Keratinocyte (primary cell): ENCODE results near the gene TPPP3.

Experiments
- CTCF ChIP-seq, 3 experiments: IDR thresholded peaks in 1 of 3; conservative IDR thresholded peaks in 1 of 3; optimal IDR thresholded peaks in 1 of 3; 2 replicates in 2 of 3; 3 replicates in 1 of 3; pipeline versions ENCODE3 to v1.5.1; 2011; ENCODE audit warnings: low read length in 3 of 3, mild to moderate bottlenecking in 3 of 3, moderate library complexity in 2 of 3, control low read depth in 1 of 3, inconsistent platforms in 1 of 3; ENCODE audit not compliant: insufficient read depth in 2 of 3; ENCODE audit errors: extremely low read depth in 1 of 3
- EZH2 ChIP-seq: IDR thresholded peaks from one replicate; pipeline ENCODE4 v1.6.1; 2012; ENCODE audit warnings: inconsistent platforms, mild to moderate bottlenecking, low read length, moderate library complexity

- peak in 2 of 3 experiments; percentile 29 to 34 for TF ChIP-seq CTCF (optimal IDR thresholded peaks at IDR 0.05 in 1 of 3, IDR thresholded peaks at IDR 0.05 in 1 of 3, conservative IDR thresholded peaks at IDR 0.05 in 1 of 3; ENCODE audit: extremely low read depth in 1 of 3, insufficient read depth in 2 of 3, low read length in 3 of 3)
- TF ChIP-seq EZH2: no peak
Measured at GRCh38 chr16:67372664-67373063, 20.6 kb downstream of the TPPP3 start.
